HTR-8/SVneo (cell line): ENCODE data around the gene DCAF17.
A peak's percentile ranks its signal among the peaks of the same experiment; 100 is the strongest.
"Not testable (repeated sequence)": the region's sequence is repeated elsewhere in the genome, so short reads cannot be mapped to it uniquely, and the experiment has no call there.

Source experiments
- DNase-seq: peaks from one replicate; pipeline ENCODE4 v3.0.0; 2011; ENCODE audit warnings: low spot score, mixed read lengths; ENCODE audit not compliant: insufficient read length
- FAIRE-seq: peaks from 2 replicates; lab custom pipeline; 2011; peaks lifted over from hg19 to GRCh38; lab: Jason Lieb, UNC

Gene DCAF17

DNA sequence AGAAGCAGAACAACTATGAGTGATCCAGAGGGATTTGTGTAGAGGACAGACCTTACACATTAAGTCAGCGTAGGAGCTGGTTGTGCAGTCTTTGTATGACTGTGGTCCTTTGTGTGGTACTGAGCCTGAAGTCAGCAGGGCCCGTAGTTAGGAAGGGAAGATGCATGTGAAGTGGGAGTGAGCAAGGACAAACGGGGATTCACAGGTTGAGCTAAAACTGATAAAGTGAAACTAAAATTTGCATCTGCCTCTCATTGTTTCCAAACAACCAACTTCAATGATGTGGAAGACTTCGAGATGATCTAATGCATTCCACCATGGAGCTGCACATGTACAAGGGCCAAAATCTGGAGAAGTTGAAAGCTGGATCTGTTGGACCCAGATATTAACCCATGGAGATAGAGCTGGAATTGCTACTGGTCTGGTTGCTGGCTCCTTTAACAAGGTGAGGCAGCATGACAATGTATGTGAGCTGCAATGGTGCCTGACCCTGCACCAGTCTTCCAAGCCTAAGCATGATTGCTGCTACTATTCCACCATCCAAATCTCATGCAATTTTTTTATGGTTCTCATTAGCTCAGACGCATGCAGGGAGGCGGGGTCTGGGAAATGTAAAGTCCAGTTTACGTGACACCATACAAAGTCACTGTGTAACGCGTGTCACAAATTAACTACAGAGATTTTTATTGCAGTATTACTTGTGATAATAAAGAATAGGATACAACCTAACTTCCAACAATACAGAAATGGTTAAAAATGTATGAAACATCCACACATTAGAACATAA lies 76.1 kb downstream of the DCAF17 start:
- FAIRE-seq (no peak), DNase-seq (no peak)

DNA sequence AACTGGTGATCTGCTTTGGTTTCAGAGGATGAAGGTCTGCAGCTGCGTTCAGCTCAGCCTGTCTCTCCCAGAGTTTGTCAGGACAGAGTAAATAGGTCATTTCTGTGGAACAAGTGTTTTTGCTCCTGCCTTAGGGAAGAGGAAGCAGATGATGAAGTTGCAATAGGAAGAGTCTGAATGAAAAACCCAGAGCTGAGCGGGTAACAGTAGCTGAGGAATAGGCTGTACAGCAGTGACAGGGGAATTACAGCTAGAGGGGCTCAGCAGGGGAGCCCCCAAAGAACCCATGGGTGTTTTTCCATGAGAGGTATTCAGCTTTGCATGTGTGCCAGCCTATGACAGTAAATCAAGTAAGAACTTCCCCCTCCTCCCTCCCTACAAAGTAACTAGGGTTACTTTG lies 78.0 kb downstream of the DCAF17 start:
- DNase-seq (no peak), FAIRE-seq (no peak)

DNA sequence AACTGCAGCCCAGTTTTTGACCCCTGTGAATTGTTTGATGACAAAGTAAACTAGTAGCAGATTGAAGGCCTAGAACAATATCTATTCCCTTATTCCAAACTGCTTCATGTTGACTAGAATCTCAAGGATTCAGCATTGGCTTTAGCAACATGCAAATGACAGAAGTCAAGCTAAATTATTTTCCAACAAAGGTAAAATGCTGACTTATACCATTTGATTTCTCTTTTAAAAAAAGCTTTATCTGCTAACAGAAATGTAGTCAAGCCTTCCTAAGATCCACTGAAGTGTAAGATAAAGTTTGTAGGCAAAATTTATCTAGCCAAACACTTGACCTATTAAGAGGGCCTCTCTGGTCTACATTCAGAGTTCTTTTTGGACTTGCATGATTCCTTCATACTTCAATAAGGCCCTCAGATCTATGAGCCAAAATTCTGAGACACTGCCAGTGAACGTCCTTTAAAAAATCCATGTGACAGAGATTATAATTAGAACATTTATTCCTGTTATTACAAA lies 78.7 kb downstream of the DCAF17 start:
- FAIRE-seq (no peak), DNase-seq (no peak)

DNA sequence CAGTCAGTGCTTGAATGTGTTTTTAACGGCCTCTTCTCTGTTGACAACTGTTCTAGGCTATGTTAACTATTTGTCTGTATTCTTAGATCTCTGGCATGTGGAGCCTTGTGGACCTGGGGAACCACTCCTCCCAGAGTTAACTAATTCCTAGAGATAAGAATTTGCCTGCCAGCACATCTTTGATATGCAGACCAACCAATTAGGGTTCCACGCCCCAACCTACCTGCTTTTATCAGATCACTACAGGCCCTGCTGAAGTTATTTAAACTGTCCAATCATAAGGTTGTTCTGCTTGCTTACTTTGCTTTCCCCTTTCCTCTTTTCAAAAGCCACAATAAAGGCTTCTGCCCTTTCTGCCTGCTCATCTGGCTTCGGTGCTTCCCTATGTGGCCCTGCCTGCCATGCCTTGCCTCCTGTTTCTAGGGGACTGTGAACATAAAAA lies 79.7 kb downstream of the DCAF17 start:
- no peak for FAIRE-seq
- DNase-seq: no peak

DNA sequence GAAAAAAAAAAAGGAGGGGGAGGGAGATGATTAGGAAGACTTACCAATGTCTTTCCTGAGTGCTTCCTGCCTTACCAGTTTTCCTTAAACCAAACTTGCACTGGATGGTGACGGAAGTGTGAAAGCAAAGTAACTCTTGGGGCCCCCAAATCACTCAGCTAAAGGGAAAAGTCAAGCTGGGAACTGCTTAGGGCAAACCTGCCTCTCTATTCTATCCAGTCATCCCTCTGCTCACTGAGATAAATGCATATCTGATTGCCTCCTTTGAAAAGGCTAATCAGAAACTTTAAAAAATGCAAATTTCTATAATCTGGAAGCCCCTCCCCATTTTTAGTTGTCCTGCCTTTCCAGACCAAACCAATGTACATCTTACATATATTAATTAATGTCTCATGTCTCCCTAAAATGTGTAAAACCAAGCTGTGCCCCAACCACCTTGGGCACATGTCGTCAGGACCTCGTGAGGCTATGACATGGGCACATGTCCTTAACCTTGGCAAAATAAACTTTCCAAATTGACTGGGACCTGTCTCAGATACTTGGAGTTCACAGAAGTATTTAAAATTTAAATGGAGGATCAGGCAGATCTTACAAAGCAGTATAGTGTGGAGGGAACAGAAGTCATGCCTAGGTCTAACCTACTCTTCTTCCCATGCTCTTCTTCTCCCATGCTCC lies 81.0 kb downstream of the DCAF17 start:
- DNase-seq: no peak
- no peak for FAIRE-seq

DNA sequence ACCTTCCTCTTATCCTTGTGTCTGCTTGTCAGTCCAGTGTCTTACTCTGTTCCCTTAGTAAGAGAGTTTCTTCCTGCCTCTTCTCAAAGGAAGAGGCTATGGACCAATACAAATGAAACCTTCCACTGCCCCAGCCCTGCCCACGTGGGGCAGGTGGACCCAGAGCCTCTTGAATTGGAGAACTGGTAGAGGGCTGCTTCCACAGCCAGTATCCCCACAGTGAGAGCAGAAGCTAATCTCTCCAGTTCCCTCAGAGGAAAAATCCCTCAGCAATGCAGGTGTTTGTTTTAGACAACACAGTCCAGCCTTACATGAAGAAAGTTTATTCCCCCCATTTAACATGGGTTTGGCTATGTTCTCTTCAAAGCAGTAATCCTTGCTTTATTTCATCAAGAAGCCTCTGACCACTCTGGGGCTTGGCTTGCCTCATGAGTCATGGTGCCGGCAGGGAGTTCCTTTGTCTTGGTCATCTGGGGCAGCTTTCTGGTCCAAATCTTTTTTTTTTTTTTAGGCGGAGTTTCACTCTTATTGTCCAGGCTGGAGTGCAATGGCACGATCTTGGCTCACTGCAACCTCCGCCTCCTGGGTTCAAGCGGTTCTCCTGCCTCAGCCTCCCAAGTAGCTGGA lies 81.8 kb downstream of the DCAF17 start:
- no peak for FAIRE-seq
- no peak for DNase-seq

DNA sequence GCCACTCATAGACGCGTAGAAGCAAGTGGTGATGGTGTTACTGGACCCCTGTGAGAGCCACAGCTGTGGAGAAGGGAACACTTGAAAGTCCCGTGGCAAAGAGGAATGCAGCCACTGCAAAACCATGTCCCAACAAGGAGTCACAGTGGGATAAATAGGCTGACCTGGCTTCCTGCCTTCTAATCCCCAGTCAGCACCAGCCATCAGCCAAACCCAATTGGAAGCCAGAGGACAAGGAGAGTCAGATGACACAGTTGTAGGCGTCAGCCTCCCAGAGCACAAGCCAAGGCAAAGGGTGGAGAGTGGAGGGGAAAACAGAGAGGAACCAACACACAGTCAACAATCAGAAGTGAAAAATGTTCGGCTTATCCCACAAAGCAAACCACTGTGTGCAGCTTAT lies 82.8 kb downstream of the DCAF17 start:
- DNase-seq: no peak
- no peak for FAIRE-seq

DNA sequence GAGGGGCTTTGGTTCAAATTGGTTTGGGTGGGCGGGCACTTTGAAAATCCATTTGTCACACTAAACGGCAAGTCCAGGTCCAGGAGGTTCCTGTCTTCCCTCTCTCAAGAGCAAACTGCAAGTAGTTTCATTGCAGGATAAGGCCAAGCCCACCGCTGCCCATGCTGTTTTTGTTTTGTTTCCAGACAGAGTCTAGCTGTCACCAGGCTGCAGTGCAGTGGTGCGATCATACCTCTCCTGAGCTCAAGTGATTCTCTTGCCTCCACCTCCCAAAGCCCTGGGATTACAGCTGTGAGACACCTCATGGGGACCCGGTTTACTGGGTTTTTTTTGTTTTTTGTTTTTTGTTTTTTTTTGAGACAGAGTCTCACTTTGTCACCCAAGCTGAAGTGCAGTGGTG lies 86.4 kb downstream of the DCAF17 start:
- DNase-seq: no peak
- no peak for FAIRE-seq

DNA sequence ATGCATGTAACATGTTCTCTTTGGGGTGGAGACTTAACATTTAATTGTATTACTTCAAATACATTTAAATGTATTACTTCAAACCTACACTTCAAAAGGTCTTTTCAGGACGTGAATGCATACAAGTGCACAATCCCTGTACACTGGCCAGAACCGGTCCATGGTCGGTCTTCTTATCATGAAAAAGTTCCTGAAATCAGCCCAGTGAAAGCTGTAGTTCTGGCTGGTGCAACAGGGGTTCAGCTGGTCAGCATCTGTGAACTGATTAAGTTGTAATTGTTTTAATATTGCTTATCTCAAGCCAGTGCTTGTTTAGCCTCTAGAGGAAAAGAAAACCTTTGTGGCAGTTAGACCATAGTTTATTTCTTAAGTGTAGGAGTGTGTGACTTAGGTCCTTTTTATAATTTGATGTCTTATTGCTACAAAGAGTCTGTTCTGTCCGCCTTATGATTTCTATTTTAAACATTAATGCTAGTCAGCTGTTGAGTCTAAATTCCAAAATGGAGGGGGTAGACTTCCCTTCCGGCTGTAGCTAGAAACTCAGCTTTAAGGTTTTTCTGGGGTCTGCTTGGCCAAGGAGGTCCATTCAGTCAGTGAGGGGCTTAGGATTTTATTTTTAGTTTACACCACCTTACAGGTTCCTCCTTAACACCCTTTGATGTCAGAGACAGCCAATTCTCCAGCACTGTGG lies 87.5 kb downstream of the DCAF17 start:
- DNase-seq: no peak
- FAIRE-seq: no peak

DNA sequence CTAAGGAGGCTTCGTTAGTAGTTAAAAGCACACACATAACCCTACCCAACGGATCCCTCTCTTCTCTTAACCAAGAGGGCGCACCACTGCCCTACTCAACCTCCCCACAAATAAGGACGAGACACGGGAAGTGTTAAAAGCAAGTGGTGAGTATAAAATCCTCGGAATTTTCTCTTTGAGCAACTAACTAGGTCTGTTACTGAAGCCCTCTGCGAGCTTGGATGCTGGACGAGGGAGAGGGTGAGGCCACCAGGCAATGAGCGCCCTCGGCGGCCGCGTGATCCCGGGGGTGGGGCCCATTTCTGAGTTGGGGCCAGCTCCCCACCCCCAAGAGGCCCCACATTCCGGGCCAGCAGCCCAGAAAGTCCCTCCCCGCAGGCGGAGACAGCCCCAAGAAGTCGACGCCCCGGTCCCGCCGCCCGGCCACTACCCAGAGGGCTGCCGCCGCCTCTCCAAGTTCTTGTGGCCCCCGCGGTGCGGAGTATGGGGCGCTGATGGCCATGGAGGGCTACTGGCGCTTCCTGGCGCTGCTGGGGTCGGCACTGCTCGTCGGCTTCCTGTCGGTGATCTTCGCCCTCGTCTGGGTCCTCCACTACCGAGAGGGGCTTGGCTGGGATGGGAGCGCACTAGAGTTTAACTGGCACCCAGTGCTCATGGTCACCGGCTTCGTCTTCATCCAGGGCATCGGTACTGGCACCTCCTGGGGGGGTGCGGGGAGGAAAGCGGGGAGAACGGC lies 88.2 kb downstream of the DCAF17 start, which contains the start of gene CYBRD1:
Gene CYBRD1 (plus strand): TSS at position 423 of the 736 bp plus-strand sequence. CDS start 72 bp downstream, at position 495.
- no peak for FAIRE-seq
- DNase-seq: peak; percentile 61

DNA sequence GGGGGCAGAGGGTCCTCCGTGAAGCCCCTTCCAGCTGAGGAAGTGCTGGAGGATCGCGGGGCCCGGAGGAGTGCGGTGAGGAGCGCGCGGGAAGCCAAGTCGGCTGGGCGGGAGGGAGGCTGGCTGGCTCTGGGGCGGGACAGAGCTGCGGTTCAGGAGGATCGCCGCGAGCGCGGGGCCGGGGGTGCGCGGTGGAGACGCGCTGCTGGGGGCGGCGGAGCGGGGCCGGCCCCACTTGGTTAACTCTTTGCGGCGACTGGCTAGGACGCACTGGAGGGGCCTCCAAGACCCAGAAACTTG lies 88.7 kb downstream of the DCAF17 start:
- FAIRE-seq: no peak
- no peak for DNase-seq

DNA sequence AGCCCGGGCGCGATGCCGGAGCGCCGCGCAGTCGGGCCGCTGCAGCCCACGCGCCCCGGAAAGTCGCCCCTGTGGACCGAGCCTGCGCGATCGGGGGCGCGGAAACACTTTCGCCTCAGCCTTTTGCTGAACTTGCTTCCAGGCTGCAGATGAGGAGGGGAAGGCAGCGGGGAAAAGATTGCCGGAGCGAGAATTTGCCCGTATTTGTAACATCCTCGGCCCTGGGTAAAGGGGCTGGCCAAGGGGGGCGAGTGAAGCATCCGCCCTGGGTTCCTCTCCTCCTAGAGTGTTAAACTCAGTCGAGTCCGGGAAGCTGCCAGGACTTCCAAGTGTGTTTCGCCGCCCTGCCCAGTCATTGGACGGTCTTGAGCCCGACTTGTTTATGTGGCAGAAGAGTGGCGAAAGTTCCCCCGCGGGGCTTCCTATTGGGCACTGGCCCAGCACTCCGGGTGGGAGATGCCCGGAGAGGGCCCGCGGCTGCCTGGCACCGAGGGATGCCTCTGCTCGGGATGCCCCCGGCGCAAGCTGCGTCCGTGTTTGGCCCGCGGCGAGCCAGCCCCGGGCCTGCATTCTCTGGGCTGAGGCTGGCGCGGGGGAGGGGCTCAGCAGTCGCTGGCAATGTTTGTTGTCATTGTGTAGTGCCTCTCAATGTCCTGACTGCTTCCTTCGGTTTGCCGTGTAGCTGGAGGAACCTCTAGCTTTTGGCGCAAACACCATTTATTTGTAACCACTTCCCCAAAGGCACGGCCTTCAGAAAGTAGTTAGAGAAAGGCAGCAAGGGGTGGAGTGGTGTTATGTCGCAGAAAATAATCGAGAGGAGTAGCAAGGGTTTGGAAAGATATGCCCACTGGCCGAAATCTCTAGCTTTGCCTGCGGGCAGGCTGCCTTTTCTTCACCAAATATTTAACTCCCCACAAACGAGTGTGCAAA lies 89.3 kb downstream of the DCAF17 start:
- DNase-seq: peak; percentile 64
- peak; percentile 76 for FAIRE-seq

DNA sequence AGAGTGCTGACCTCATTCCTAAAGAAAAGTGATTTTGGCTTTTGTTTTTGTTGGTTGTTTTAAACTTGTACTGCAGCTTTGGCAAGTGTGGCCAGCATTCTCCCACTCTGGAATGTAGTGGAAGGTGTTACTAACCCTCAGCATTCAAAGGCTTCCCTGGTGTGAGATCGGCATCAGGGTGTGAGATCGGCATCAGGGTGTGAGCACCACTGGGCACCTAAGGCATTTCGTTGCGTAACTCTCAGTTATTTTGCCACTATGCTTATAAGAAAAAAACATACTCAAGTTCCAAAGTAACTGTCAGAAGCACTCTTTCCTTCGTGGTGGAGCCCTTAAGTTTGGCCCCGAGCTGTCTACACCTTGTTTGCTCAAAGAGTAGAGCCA lies 90.0 kb downstream of the DCAF17 start:
- peak; percentile 43 for DNase-seq
- FAIRE-seq: no peak

DNA sequence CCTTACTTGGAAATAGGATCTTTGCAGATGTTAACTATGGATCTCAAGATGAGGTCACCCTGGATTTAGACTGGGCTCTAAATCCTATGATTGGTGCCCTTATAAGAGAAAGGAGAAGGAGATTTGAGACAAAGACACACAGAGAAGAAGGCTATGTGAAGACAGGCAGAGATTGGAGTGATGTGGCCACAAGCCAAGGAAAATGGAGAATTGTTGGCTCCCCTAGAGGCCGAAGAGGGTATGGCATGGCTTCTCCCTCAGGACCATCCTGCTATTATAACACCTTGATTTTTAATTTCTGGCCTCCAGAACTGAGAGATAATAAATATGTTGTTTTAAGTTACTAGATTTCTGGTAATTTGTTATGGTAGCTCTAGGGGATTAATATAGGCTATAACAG lies 95.9 kb downstream of the DCAF17 start:
- no peak for DNase-seq
- no peak for FAIRE-seq

DNA sequence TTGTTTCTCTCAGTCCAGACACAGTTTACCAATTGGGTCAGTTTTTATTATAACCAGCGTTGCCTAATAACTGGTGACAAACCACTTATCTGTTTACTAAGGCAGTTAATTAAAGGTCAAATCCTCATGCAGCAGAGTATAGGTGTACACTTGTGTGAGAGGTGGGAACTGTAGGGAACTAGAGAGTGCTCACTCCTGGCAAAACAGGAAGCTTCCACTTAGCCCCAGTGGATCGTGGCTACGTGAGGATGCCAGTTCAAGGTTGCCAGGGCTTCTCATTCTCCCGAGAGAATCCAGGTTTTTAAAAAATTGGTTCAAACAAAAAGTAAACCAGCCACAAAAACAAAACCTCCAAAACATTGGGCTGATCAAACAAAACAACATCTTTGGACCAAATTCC lies 96.4 kb downstream of the DCAF17 start:
- DNase-seq: no peak
- FAIRE-seq: no peak

DNA sequence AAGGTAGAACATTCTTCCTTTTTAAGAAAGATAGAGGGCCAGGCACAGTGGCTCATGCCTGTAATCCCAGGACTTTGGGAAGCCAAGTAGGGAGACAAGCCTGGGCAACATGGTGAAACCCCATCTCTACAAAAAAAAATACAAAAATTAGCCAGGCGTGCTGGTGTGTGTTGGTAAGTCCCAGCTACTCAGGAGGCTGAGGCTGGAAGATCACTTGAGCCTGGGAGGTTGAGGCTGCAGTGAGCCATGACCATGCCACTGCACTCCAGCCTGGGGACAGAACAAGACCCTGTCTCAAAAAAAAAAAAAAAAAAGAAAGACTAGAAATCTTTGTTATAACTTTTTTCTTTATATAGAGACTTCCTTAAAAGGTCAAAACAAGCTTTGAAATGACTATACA lies 96.8 kb downstream of the DCAF17 start:
- FAIRE-seq, DNase-seq: not testable (repeated sequence)

DNA sequence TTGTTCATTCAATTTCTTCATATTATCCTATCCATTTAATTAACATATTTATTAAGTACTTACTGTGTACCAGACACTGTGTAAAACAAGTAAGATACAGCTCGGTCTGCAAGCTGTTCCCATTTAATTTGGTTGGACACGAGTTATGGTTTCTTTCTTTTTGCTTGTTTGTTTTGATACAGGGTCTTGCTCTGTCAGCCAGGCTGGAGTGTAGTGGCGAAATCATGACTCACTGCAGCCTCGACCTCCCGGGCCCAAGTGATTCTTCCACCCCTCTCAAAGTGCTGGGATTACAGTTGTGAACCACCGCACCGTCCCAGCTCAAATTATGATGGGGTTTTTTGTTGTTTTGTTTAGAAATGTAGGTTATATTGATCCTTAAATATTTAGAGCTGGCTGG lies 97.3 kb downstream of the DCAF17 start:
- FAIRE-seq (peak; percentile 31), DNase-seq (no peak)

DNA sequence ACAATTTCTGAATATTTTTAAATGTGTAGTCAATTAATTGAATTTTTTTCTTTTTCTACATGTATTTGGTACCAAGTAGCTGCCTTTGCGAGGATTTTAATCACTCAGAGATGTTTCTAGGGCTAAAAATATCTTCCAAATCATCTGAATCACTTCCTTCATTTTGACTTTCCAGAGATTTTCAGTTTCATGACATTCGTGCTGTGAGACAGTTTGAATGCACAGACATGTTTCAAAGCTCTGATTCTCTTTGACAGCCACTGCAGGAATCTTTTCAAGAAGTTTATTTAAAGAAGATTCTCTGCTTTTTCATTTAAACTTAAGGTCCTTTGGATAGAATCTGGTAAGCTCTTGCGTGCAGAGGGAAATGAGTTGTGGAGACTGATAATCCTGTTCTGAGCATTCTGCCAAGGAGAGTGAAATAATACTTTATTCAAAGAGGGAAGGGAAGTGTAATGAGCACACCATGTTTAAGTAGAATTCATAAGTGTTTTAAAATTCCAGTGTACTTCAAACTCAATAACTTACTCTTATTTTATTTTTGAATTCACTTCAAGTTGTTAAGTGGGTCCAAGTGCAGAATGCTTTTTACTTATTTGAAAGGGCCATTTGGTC lies 97.9 kb downstream of the DCAF17 start:
- no peak for FAIRE-seq
- no peak for DNase-seq

DNA sequence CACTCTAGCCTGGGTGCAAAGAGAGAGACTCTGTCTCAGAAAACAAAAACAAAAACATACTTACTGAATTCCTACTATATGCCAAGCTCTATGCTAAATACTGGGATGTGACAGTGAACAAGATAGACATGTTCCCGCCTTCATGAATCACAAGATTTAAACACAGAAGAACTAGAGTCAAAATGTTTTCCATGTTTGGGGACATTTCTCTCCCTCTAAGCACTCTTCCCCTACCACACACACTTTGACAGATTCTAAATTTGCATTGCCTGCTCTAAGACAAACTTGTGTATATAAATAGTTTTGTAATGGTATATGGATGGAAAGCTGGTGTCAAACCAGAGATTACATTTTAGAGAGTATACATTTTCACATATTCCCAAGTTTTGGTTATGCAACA lies 99.3 kb downstream of the DCAF17 start:
- DNase-seq: no peak
- FAIRE-seq: no peak
